Ectodermal cell (in vitro differentiated cells): ENCODE measurements around the gene RNF125.

Experiments used
- H3K27ac ChIP-seq: 2 replicates; pipeline ENCODE4 v1.7.0; 2013; ENCODE audit warnings: mild to moderate bottlenecking, low read depth, low read length; ENCODE audit not compliant: insufficient read depth, poor library complexity, severe bottlenecking
- H3K27me3 ChIP-seq: 2 replicates; pipeline ENCODE4 v1.7.0; 2013; ENCODE audit warnings: mild to moderate bottlenecking, low read length; ENCODE audit not compliant: insufficient read depth, control insufficient read depth, poor library complexity, severe bottlenecking
- H3K36me3 ChIP-seq: one replicate; pipeline ENCODE4 v1.7.0; 2013; ENCODE audit warnings: low read length; ENCODE audit not compliant: control insufficient read depth, insufficient read depth
- H3K4me1 ChIP-seq: one replicate; pipeline ENCODE4 v1.7.0; 2013; ENCODE audit warnings: low read length; ENCODE audit not compliant: control insufficient read depth, insufficient read depth
- H3K4me3 ChIP-seq: 2 replicates; pipeline ENCODE4 v1.7.0; 2013; ENCODE audit warnings: low read depth, low read length, control low read depth; ENCODE audit not compliant: insufficient read depth
- H3K9me3 ChIP-seq: 2 replicates; pipeline ENCODE4 v1.7.0; 2013; ENCODE audit warnings: mild to moderate bottlenecking, low read length, moderate library complexity; ENCODE audit not compliant: control insufficient read depth
- WGBS, 2 experiments: methylation state at CpG; one replicate each; pipeline ENCODE4 v1.1.7; 2013; ENCODE audit warnings: missing lambda C conversion rate in 2 of 2; 5-methylcytosine and 5-hydroxymethylcytosine counted together

The RNF125 gene

DNA sequence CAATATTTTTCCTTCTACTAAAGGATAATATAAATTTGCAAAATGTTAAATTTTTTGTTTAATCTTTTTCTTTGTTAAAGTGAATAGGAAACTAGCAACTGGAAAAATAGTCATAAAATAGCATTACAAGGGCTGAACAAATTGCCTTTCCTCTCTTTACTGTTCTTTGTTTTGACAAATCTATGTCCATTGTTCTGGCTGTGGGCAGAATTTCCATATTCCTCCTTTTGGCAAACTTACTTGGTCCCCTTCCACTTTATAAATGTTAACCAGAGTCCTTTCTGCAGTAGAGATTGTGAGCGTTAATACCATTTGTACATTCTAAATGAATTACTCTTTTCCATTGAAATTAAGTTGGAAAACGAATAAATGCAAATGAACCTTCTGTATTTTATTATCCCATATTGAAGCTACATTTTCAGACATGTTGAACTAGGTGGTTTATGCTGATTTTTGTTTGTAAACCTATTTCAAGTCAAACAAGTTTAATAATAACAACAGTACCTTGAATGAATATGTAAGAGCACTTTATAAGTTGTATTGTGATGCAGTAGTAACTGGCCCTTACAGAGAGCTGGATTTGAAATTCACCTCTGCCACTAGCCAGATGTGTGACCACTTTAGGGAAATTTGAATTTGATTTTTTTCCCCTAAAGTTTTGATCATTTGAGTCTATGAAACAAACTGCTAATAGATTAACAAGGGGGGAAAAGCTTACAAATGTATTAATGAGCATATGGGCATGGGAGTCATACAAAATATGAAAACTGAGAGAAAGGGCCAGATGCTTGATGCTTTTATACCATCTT, 3.3 kb downstream of the RNF125 start:
- Histone ChIP-seq H3K9me3 (no peaks in the 10 kb centered on the region), H3K4me3 (no peak overlapping the region), H3K36me3 (no peaks in the 10 kb centered on the region), H3K27ac (no peak overlapping the region), H3K4me1 (no peaks in the 10 kb centered on the region), H3K27me3 (peaks cover 18% of the 10 kb centered on the region)
- WGBS, 2 experiments = 80 to 86% methylated on average over 1 of the region's 2 CpGs

GRCh38 chr18:32025744-32026143, 7.1 kb downstream of the RNF125 start:
- no peaks in the 10 kb centered on the region for H3K4me1 ChIP-seq
- no peaks in the 10 kb centered on the region for H3K27me3 ChIP-seq
- H3K36me3 ChIP-seq = no peaks in the 10 kb centered on the region
- H3K27ac ChIP-seq = no peak overlapping the region
- 85 to 100% methylated on average over 2 of the region's 2 CpGs for WGBS, 2 experiments
- H3K4me3 ChIP-seq = no peak overlapping the region
- no peaks in the 10 kb centered on the region for H3K9me3 ChIP-seq

DNA sequence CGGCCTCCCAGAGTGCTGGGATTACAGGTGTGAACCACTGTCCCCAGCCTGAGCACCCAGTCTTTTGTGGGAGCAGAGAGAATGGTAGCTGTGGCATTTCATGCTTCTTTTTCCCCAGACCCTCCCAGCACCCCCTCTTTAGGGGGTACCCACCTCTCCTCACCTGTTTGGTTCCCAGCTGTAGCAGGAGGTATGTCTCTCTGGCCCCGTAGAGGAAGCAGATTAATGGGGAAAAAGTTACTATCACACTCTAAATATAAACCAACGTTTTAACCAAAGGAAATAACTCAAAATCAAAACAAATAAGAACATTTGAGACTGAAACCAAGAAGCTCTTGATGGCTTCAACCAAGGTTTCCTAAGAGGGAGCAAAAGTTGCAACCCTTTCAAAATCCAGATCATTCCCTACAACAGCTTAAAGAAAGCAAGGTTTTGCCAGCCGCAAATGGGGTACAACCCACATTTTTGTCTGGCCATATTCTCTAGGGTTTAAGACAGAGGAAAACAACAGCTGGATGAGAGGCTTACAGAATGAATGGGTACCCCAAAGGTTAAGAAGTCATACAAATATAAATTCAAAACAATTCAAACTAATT, 8.0 kb downstream of the RNF125 start:
- WGBS, 2 experiments = 90 to 91% methylated on average over 4 of the region's 4 CpGs
- Histone ChIP-seq H3K27me3 (no peaks in the 10 kb centered on the region), H3K9me3 (no peaks in the 10 kb centered on the region), H3K27ac (no peak overlapping the region), H3K4me3 (no peak overlapping the region), H3K36me3 (no peaks in the 10 kb centered on the region), H3K4me1 (no peaks in the 10 kb centered on the region)

- Histone ChIP-seq H3K27ac (no peak overlapping the region), H3K4me3 (no peak overlapping the region), H3K9me3 (no peaks in the 10 kb centered on the region), H3K36me3 (no peaks in the 10 kb centered on the region), H3K27me3 (no peaks in the 10 kb centered on the region), H3K4me1 (no peaks in the 10 kb centered on the region)
- 92 to 94% methylated on average over 1 of the region's 1 CpG for WGBS, 2 experiments
Measured at GRCh38 chr18:32029558-32029957, 10.9 kb downstream of the RNF125 start.

DNA sequence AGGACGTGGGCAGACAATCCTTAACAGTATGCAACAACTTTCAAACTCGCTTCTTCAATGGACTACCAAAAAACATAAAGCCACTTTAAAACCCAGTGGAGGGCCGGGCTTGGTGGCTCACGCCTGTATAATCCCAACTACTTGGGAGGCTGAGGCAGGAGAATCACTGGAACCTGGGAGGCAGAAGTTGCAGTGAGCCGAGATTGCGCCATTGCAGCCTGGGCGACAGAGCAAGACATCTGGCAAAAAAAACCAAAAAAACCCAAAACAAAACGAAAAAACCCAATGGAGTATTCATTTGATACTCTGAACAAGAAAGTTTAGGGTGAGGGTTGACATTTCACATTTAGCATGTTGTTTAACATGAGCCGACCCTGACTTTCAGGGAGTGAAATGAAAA, 14.0 kb downstream of the RNF125 start:
- 90 to 92% methylated on average over 9 of the region's 9 CpGs for WGBS, 2 experiments
- Histone ChIP-seq H3K4me1 (no peaks in the 10 kb centered on the region), H3K9me3 (no peaks in the 10 kb centered on the region), H3K4me3 (no peak overlapping the region), H3K27ac (no peak overlapping the region), H3K36me3 (no peaks in the 10 kb centered on the region), H3K27me3 (no peaks in the 10 kb centered on the region)

GRCh38 chr18:32036506-32037180, 18.0 kb downstream of the RNF125 start:
- Histone ChIP-seq H3K4me1 (no peaks in the 10 kb centered on the region), H3K27ac (no peak overlapping the region), H3K27me3 (no peaks in the 10 kb centered on the region), H3K36me3 (no peaks in the 10 kb centered on the region), H3K4me3 (no peak overlapping the region), H3K9me3 (no peaks in the 10 kb centered on the region)
- WGBS, 2 experiments = 91 to 94% methylated on average over 4 of the region's 5 CpGs

DNA sequence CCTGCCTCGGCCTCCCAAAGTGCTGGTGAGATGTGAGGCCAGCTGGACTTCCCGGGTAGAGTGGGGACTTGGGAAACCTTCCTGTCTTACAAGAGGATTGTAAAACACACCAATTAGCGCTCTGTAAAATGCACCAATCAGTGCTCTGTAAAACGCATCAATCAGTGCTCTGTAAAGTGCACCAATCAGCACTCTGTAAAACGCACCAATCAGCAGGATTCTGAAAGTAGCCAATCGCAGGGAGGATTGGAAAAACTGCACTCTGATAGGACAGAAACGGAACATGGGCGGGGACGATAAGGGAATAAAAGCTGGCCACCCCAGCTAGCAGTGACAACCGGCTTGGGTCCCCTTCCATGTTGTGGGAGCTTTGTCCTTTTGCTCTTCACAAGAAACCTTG, 19.0 kb downstream of the RNF125 start:
- Histone ChIP-seq H3K9me3 (no peaks in the 10 kb centered on the region), H3K27ac (no peak overlapping the region), H3K4me3 (no peak overlapping the region), H3K36me3 (no peaks in the 10 kb centered on the region), H3K4me1 (no peaks in the 10 kb centered on the region), H3K27me3 (no peaks in the 10 kb centered on the region)
- 91% methylated on average over 10 of the region's 10 CpGs for WGBS, 2 experiments

DNA sequence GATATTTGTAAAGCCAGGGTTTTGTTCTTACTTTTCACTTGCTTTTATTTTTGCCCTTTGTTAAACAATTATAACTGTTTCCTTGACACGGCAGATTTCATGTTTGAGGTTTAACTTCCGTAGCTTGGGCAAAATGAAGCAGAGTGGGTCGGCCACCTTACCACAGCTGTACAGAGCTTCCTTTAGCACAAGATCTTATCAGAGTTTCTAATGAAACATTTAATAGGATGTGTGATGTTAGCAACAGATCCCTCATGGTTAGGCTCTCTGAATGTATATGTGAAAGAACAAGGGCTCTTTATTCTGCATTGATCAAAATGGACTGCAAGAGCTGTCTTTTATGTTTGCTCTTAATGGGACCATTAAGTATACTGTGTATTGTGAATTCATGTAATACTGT, 22.3 kb downstream of the RNF125 start:
- no peaks in the 10 kb centered on the region for H3K27me3 ChIP-seq
- H3K36me3 ChIP-seq = no peaks in the 10 kb centered on the region
- no peak overlapping the region for H3K4me3 ChIP-seq
- no peaks in the 10 kb centered on the region for H3K9me3 ChIP-seq
- WGBS, 2 experiments = 95 to 100% methylated on average over 3 of the region's 3 CpGs
- no peaks in the 10 kb centered on the region for H3K4me1 ChIP-seq
- H3K27ac ChIP-seq = no peak overlapping the region

DNA sequence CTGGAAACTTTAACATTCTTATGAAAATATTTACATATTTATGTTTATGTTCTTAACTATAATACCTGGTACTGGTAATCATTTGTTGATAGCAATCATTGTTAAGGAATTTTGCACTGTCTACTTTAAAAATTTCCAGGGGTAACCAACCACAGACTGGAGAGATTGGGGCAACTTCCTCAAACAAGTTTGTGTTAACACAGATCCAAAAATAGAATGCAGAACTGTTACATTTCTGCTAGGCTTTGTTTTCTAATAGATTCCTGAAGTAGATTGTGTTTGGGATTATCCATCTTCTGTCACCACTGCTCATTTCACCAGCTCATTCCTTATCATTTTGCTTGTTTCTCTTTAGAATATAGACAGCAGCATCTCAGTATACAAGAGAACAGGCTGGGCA, 23.7 kb downstream of the RNF125 start:
- Histone ChIP-seq H3K4me1 (no peaks in the 10 kb centered on the region), H3K9me3 (no peaks in the 10 kb centered on the region), H3K36me3 (no peaks in the 10 kb centered on the region), H3K4me3 (no peak overlapping the region), H3K27me3 (no peaks in the 10 kb centered on the region), H3K27ac (no peak overlapping the region)

GRCh38 chr18:32048507-32049091, 30.0 kb downstream of the RNF125 start:
- H3K4me1 ChIP-seq = no peaks in the 10 kb centered on the region
- no peaks in the 10 kb centered on the region for H3K27me3 ChIP-seq
- no peaks in the 10 kb centered on the region for H3K9me3 ChIP-seq
- no peak overlapping the region for H3K4me3 ChIP-seq
- 82 to 91% methylated on average over 4 of the region's 4 CpGs for WGBS, 2 experiments
- no peak overlapping the region for H3K27ac ChIP-seq
- H3K36me3 ChIP-seq = no peaks in the 10 kb centered on the region
